Right lobe of liver (tissue), 6 donors: ENCODE data around the gene UBA5. TPM values are rescaled to one million over a fixed set of nuclear protein-coding genes. Genes with fewer than 3 reads are reported as not detected.

Experiments used
- ATAC-seq, 4 donors: fragments of 200-7000 bp; cut with Tn5 transposase; one replicate each; pipeline ENCODE4 v1.9.1; 2020; ENCODE audit warnings: mild to moderate bottlenecking in 4 of 4, moderate library complexity in 4 of 4
- DNase-seq, 3 donors: peaks; one replicate each; pipeline ENCODE4 v3.0.0-alpha.2; 2020
- H3K27ac ChIP-seq, 3 donors: fragments of 200-600 bp; one replicate each; pipeline ENCODE4 v1.8.0; 2022
- H3K27me3 ChIP-seq, 2 donors: fragments of 200-600 bp; one replicate each; pipeline ENCODE4 v1.8.0; 2022
- H3K36me3 ChIP-seq, 4 donors: fragments of 200-600 bp; sonication (generic) in 1 of 4; one replicate each; pipeline versions ENCODE4 v1.5.1 to v1.8.0; 2017 to 2022; ENCODE audit warnings: control low read depth in 1 of 4
- H3K4me1 ChIP-seq, 4 donors: fragments of 200-600 bp; sonication (generic) in 1 of 4; one replicate each; pipeline versions ENCODE4 v1.5.1 to v1.8.0; 2017 to 2022; ENCODE audit warnings: control low read depth in 1 of 4
- H3K4me3 ChIP-seq, 3 donors: fragments of 200-600 bp; one replicate each; pipeline ENCODE4 v1.8.0; 2022
- H3K9me3 ChIP-seq, 4 donors: fragments of 200-600 bp; sonication (generic) in 1 of 4; one replicate each; pipeline versions ENCODE4 v1.5.1 to v1.8.0; 2017 to 2022; ENCODE audit warnings: control low read depth in 1 of 4
- POLR2A ChIP-seq: fragments of 450-650 bp; IDR thresholded peaks from one replicate; pipeline ENCODE4 v1.6.1; 2017; ENCODE audit warnings: antibody characterized with exemption, mild to moderate bottlenecking
- WGBS: methylation state at CpG from one replicate; pipeline ENCODE4 v1.1.6; 2018; ENCODE audit warnings: low coverage, low lambda C conversion rate; ENCODE audit not compliant: insufficient coverage; ENCODE audit errors: missing lambda C conversion rate; 5-methylcytosine and 5-hydroxymethylcytosine counted together
- intact Hi-C, 2 donors: fragments of 100-400 bp; cut with DNase I; formaldehyde crosslinking; loops; one replicate each; pipeline versions ENCODE4 v1.11.2 to v1.14.1; 2022
- total RNA-seq, 6 experiments: library from RNA; depleted of rRNA in 2 of 6; stranded (reverse); fragments of >200 nt in 2 of 6; fragmentation: NEBNext Ultra II Directional in 3 of 6; extraction: Animal tissue kit (Norgen Biotek cat#: 25700) in 3 of 6; gene quantifications; one replicate each; pipeline versions ENCODE4 v1.1.0 to v1.2.4, GENCODE V29; 2016 to 2023
- TF ChIP-seq, protein P1 (sequence below), 4 donors: fragments of 200-600 bp in 3 of 4; fragments of 450-650 bp in 1 of 4; IDR thresholded peaks; one replicate each; pipeline versions ENCODE4 v1.5.1 to v1.8.0; 2016 to 2022; ENCODE audit warnings: antibody characterized with exemption in 4 of 4, mild to moderate bottlenecking in 2 of 4
- donor health status: DM: no; HTN: yes; CAD: no.
- donor health status: DM: no; HTN: no; CAD: no.
- donor health status: DM: no; HTN: no; CAD: no.
- donor health status: DM: no; HTN: yes; CAD: no.
- donor health status: DM: no; HTN: yes; CAD: no.

Gene UBA5
- total RNA-seq, 6 experiments from 2014 or later = 24.3 to 41.3 (median 27.5) TPM

DNA sequence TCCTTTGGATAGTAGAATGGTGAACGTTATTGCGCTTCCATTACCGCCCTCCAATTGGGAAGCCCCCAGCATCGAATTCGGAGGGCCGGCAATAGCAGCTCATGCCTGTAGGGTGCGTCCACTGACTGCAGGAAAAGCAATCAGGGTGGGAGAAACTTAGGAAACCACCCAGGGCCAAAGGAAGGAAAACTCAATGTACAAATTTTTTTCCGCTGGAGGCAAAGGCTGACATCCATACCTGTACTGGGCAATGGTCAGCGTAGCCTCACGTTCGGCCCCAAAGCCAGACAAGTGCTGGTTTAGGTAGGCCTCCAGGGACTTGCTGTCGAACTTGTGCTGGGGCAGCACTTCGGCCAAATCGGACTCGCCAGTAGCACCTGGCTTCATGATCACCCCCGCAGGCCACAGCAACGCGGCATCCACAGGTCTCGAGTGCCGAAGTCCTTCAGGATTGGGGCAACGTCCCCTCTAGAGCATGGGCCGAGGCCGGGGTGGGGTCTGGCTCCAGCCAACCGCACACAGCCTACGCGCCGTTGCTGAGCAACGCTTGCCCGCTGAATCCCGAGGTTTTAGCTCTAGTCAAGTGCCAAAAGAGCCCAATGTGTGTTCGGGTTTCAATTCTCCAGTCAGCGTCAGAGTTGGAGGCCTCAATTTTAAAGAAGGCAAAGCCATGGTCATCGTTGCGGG, 621 bp upstream of the UBA5 start, which contains the start of gene ACAD11:
TSS of gene ACAD11 (minus strand) at position 445 of the 687 bp plus-strand sequence. CDS start at position 387, 58 bp downstream.
- WGBS = 0% methylated on average over 13 of the region's 34 CpGs
- DNase-seq (peak; percentile 88 to 96 (median 94)), ATAC-seq (peak; percentile 81 to 94 (median 87))
- Histone ChIP-seq H3K9me3 (no peaks in the 10 kb centered on the region), H3K4me1 (peaks cover 0 to 49% (median 14%) of the 10 kb centered on the region in 4 donors), H3K4me3 (peak within 1 kb of the TSS; percentile 75 to 88 (median 77)), H3K27ac (peak within 1 kb of the TSS; percentile 84 to 88 (median 85)), H3K36me3 (no peaks in the 10 kb centered on the region), H3K27me3 (no peaks in the 10 kb centered on the region)
- TF ChIP-seq POLR2A = peak; percentile 83
- TF ChIP-seq, protein P1, sequence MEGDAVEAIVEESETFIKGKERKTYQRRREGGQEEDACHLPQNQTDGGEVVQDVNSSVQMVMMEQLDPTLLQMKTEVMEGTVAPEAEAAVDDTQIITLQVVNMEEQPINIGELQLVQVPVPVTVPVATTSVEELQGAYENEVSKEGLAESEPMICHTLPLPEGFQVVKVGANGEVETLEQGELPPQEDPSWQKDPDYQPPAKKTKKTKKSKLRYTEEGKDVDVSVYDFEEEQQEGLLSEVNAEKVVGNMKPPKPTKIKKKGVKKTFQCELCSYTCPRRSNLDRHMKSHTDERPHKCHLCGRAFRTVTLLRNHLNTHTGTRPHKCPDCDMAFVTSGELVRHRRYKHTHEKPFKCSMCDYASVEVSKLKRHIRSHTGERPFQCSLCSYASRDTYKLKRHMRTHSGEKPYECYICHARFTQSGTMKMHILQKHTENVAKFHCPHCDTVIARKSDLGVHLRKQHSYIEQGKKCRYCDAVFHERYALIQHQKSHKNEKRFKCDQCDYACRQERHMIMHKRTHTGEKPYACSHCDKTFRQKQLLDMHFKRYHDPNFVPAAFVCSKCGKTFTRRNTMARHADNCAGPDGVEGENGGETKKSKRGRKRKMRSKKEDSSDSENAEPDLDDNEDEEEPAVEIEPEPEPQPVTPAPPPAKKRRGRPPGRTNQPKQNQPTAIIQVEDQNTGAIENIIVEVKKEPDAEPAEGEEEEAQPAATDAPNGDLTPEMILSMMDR (IDR thresholded peaks at IDR 0.05) = peak; percentile 48 to 51 (median 48)
- intact Hi-C loops = no loop called here

DNA sequence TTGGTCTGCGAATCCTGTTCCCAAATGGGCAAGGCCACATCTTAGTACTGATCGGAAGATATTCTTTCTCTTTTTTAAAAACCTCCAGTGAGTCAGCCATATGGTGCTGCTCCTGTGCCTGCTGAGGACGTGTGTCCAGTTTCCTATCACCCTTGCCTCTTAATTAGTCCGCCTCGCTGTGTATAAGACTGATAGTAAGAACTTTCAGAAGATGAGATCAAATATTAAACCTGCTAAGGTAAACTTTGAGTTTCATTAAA, 612 bp downstream of the UBA5 start:
- no peak for TF ChIP-seq POLR2A
- TF ChIP-seq, protein P1 (IDR thresholded peaks at IDR 0.05) = no peak
- peaks cover 0 to 55% (median 11%) of the 10 kb centered on the region in 4 donors for H3K4me1 ChIP-seq
- ATAC-seq = peak in 3 of 4 donors; percentile 0 to 4 (median 2)
- H3K27me3 ChIP-seq = no peaks in the 10 kb centered on the region
- WGBS = 0% methylated on average over 5 of the region's 5 CpGs
- peak overlapping the region; percentile 84 to 88 (median 85) for H3K27ac ChIP-seq
- intact Hi-C loops = no loop called here
- no peak for DNase-seq
- H3K36me3 ChIP-seq = no peaks in the 10 kb centered on the region
- peak overlapping the region; percentile 75 to 88 (median 77) for H3K4me3 ChIP-seq
- no peaks in the 10 kb centered on the region for H3K9me3 ChIP-seq

DNA sequence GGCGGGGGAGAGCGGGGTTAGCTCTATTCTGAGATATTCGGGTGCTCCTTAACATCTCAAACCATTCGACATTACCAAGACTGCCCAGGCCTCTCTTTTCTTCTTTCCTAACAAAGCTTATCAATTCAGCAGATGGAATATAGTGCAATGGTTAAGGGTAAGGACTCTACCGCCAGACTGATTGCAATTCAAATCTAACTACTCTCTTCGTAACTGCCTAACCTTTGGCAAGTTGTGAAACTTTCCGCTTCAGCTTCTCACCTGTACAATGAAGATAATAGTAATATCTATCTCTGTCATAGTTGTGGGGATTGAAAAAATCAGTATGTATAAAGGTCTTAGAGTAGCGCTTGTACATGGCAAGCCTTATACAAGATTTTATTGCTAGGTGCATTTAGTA, 972 bp downstream of the UBA5 start:
- intact Hi-C loops = no loop called here
- ATAC-seq (peak in 2 of 4 donors; percentile 6 to 9), DNase-seq (no peak)
- H3K27me3 ChIP-seq = no peaks in the 10 kb centered on the region
- whole genome bisulfite sequencing = 9% methylated on average over 8 of the region's 8 CpGs
- TF ChIP-seq POLR2A = no peak
- TF ChIP-seq, protein P1 (IDR thresholded peaks at IDR 0.05) = no peak
- peak overlapping the region in 2 of 3 donors; percentile 84 to 88 for H3K27ac ChIP-seq
- H3K4me3 ChIP-seq = peak overlapping the region; percentile 75 to 88 (median 77)
- peaks cover 0 to under 1% (median 0%) of the 10 kb centered on the region in 4 donors for H3K36me3 ChIP-seq
- H3K9me3 ChIP-seq = no peaks in the 10 kb centered on the region
- peaks cover 0 to 52% (median 9%) of the 10 kb centered on the region in 4 donors for H3K4me1 ChIP-seq

DNA sequence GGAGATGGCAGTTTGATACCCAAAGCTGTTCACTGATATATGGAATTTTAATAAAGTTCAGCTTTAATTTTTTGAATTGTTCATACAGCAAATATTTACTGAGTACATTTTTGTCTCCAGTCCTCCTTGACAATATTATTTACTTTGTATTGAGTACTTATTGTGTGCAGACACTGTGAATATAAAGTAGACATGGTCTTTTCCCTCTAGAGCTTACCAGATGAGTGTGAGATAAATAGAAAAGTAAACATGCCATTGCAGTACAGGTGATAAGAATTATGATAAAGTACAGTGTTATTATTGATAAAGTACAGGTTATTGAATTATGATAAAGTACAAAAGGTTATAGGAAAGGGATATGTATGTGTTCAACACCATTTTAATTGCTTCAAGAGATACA, 2.1 kb downstream of the UBA5 start:
- H3K27ac ChIP-seq = no peak overlapping the region
- H3K4me1 ChIP-seq = peaks cover 0 to 41% (median 8%) of the 10 kb centered on the region in 4 donors
- ATAC-seq = no peak
- DNase-seq = no peak
- H3K4me3 ChIP-seq = no peak overlapping the region
- intact Hi-C loops = no loop called here
- H3K27me3 ChIP-seq = no peaks in the 10 kb centered on the region
- no peaks in the 10 kb centered on the region for H3K9me3 ChIP-seq
- no peak for TF ChIP-seq POLR2A
- TF ChIP-seq, protein P1 (IDR thresholded peaks at IDR 0.05) = no peak
- H3K36me3 ChIP-seq = peaks cover 0 to 2% (median 0%) of the 10 kb centered on the region in 4 donors
